ENCODE data around the gene SYVN1.
A peak's percentile ranks its signal among the peaks of the same experiment; 100 is the strongest.
"Not testable (repeated sequence)": the region's sequence is repeated elsewhere in the genome, so short reads cannot be mapped to it uniquely, and the experiment has no call there.

SYVN1 gene

DNA sequence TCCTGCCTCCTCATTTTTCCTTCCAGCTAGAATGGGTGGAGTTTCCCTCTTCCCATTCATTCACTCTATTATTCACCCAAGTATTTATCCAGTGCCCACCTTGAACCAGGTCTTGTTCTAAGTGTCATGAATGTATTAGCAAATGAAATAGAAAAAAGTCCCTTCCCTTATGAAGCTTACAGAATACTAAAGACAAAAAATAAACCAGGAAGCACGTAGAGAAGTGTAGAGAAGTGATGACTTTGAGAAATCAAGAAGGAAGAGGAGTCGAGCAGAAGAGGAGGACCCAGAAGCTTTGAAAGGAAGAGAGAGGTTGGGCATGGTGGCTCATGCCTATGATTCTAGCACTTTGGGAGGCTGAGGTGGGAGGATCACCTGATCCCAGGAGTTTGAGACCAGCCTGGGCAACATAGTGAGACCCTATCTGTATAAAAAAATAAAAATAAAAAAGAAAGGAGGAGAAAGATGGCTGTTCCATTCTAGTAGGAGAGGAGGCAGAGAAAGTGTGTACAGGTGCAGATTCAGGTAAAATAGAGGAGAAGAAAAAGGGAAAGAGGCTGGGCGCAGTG, 17.1 kb upstream of the SYVN1 start:
- DNase-seq (ENCODE audit: low spot score): no peak

- DNase-seq (ENCODE audit: low spot score): peak; percentile 16
Observed at GRCh38 chr11:65150509-65151299, 16.4 kb upstream of the SYVN1 start.

DNA sequence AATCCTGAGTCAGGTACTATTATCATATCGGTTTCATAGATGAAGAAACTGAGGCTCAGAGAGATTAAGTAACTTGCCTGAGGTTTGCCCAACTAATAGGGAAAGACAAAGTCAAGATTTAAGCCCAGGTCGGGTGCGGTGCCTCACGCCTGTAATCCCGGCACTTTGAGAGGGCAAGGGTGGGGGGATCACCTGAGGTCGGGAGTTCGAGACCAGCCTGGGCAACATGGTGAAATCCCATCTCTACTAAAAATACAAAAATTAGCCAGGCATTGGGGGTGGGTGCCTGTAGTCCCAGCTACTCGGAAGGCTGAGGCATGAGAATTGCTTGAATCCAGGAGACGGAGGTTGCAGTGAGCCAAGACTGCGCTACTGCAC, 15.8 kb upstream of the SYVN1 start:
- DNase-seq (ENCODE audit: low spot score): not testable (repeated sequence)

- DNase-seq (ENCODE audit: low spot score): no peak
Observed at GRCh38 chr11:65148657-65149056, 14.3 kb upstream of the SYVN1 start.

- DNase-seq (ENCODE audit: low spot score): no peak
Observed at GRCh38 chr11:65147352-65148075, 13.2 kb upstream of the SYVN1 start.

- no peak for DNase-seq (ENCODE audit: low spot score)
Observed at GRCh38 chr11:65141896-65142494, 7.7 kb upstream of the SYVN1 start.

DNA sequence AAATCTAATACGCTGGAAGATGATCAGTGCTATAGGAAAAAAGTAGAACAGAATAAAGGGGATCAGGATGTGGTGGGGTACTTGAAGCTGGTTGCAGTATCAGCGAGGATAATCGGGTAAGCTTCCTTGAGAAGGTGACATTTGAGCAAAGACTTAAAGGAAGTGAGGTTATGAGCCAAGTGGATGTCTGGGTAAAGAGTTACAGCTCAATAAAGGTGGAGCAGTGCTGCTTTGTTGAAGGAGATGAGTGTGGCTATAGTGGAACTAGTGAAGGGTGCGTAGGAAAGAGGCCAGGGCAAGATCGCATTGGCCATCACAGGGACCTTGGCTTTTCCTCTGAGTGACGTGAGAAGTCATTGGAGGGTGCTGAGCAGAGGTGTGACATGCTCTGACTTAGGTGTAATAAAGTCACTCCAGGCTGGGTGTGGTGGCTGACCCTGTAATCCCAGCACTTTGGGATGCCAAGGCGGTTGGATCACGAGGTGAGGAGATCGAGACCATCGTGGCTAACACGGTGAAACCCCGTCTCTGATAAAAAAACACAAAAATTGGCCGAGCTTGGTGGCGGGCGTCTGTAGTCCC, 2.3 kb upstream of the SYVN1 start:
- DNase-seq (ENCODE audit: low spot score): no peak

GRCh38 chr11:65135633-65136145, 1.4 kb upstream of the SYVN1 start:
- no peak for DNase-seq (ENCODE audit: low spot score)

- DNase-seq (ENCODE audit: low spot score): peak; percentile 93
Observed at GRCh38 chr11:65134952-65135632, 773 bp upstream of the SYVN1 start.

- no peak for DNase-seq (ENCODE audit: low spot score)
Observed at GRCh38 chr11:65133724-65134123, 595 bp downstream of the SYVN1 start.

- peak; percentile 39 for DNase-seq (ENCODE audit: low spot score)
Observed at GRCh38 chr11:65132988-65133700, 1.2 kb downstream of the SYVN1 start.

GRCh38 chr11:65132238-65132987, 1.9 kb downstream of the SYVN1 start:
- DNase-seq (ENCODE audit: low spot score): no peak

- DNase-seq (ENCODE audit: low spot score): no peak
Observed at GRCh38 chr11:65131895-65132237, 2.5 kb downstream of the SYVN1 start.

GRCh38 chr11:65131417-65131776, 2.9 kb downstream of the SYVN1 start:
- no peak for DNase-seq (ENCODE audit: low spot score)

DNA sequence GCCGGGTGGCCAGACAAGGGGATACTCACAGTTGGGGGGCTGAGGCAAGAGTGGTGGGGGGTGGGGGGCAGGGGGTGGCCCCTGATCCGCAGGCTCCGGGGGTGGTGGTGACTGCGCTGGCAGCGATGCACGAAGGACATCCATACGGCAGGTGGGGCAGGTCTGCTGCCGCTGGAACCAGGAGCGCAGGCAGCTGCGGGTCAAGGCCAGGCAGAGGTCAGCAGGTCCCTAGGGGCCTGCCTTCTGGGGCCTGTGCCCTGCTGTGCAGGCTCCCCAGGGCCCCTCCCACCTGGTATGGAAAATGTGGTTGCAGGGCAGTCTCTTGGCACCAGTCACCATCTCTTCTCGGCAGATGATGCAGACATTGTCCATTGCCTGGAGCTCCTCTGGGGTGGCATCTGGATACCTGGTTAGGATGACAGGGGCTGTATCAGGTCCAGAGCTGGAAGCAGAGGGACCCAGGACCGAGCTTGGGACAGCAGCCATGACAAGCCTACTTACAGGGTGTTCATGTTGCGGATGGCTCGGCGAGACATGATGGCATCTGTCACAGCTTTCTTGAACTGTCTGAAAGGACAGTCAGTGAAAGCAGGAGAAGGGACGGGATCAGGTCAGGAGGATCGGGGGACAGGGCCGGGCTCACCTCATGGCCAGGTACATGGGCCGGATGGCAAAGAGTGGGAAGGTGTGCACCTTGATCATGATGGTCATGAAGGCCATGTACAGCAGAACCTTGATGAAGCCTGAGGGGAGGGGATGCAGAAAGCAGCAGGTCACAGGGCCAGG, 3.5 kb downstream of the SYVN1 start:
- DNase-seq (ENCODE audit: low spot score): no peak

- DNase-seq (ENCODE audit: low spot score): no peak
Observed at GRCh38 chr11:65129649-65130441, 4.5 kb downstream of the SYVN1 start.

DNA sequence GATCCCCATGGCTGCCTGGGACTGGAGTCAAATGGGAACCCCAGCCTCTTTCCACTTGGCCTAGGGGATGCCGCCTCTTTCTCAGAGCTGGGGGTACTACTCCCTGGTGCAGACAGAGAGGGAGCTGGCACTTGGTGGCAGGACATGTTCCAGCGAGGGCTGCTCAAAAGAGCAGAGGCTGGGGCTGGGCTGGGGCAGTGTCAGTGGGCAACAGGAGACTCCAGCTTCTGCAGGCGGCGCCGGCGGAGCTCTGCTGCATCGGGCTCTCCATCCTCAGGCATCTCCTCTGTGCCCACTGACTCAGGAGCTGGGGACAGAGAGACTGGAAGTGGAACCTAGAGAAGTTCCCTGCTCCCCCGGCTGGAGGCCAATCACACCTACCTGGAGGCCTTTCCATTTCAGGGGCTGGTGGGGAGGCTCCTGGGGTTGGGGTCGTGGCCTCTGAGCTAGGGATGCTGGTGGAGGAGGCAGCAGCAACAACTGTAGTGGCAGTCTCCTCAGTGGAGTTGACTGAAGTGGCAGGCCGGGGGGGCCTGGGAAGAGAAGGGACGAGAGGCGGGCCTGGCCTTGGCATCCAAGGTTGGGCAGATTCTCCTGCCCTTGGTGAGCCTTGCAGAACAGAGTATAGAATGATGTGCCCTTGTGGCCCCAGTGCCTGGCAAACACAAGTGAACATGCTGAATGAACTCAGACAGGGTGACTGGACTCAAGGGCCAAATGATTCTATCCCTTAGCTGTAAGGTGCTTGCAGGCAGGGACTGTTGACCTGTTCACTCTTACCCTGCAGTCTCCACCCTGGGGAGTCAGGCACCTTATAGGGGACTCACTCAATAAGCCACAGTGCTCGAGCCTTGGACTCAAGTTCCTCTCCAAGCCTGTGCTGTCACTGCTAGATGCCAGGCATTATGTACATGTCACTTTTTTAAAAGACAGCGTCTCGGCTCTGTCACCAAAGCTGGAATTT, 5.9 kb downstream of the SYVN1 start:
- DNase-seq (ENCODE audit: low spot score): no peak
